Inflammatory macrophage treated with lipopolysaccharide for 1 hour (primary cell): Measurements from ENCODE around the gene ALLC.

Source experiments
- DNase-seq, 2 donors: peaks; one replicate each; pipeline ENCODE4 v3.0.0-alpha.2; 2020 to 2022

ALLC gene

DNA sequence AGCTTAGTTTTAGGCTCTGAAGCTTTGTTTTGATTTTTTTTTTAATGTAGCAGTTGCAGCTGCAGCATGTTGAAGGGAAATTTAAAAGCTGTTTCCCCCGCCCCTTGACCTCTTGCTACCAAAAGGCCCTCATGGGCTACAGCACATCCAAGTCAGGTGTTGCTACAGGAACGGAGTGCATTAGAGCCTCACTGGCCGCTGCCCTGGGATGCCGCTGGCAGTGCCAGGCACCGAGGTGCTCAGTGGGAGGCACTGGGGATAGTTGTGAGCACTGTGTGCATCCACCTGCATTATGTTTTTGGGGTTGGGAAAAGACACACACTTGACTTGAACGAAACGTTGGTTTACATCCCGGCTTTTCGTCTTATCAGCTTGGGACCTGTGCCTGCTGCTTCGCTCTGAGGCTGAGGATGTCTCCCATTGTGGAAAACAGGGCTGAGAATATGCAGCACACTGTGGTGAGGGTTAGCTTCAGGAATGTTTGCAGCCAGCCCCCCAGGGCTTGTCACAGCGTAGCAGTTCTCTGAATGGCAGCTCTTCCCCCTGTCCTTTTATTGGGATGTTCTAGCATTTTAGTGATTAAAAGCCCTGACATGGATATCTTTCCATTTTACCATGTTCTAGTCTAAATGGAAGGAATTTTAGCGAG is 69.5 kb downstream of the ALLC start:
- no peak for DNase-seq

DNA sequence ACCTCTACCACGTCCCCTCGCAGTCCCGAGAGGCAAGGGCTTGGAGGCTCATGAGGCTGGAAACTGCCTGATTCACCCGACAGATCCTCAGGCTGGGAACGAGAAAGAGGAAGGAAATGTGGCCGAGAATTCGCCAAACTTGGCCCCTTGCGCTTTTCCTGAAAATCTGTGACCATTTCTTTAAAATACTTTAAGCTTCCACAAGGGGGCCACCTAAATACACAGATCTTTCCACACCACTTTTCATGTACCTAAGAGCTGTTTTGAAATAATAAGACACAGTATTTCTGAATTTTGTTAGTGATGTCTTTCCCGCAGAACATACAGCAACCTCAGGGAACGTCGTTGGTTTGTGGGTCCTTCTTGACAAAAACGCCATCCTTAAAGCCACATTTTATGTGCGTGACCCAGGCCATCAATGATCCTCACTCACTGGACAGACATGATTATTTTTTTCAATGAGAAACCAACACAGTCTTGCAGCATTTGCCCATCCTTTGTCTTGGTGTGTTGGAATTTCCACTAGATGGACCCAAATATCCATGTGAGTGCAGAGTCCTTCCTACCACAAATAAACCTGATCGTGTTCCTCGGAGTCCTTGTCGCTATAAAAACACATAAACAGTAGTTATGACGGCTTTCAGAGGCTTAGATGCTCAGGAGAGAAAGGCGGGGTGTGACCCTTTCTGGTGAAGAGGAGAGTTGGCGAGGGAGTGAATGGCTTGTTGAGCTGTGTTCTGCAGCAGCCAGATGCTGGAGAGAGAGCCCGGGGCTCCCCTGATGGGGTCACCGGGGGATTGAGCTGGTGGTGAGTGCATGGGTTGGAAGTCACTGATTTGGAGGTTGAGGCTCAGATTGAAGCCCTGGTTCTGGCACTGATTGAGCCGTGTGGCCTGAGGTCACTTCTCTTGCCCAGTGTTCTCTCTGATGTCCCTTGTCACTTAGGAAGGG is 70.4 kb downstream of the ALLC start:
- peak; percentile 21 to 56 for DNase-seq

DNA sequence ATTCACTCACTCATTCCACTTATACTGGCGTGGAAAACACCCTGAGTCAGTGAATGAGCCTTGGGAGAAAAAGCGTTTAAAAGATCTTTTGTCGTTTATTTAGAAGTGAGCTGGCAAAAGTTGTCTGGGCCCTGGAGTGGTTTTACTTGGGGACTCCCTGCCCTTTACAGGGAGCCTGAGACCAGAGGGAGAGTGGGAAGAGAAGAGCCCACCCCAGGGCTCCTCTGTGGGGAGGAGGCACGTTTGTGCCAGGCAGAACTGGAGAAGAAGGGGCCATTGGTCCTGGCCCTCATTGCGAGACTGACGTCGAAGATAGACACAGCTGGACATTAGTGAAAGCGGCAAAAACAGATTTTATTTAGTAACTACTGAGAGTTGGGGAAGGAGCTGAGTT is 71.1 kb downstream of the ALLC start:
- no peak for DNase-seq

DNA sequence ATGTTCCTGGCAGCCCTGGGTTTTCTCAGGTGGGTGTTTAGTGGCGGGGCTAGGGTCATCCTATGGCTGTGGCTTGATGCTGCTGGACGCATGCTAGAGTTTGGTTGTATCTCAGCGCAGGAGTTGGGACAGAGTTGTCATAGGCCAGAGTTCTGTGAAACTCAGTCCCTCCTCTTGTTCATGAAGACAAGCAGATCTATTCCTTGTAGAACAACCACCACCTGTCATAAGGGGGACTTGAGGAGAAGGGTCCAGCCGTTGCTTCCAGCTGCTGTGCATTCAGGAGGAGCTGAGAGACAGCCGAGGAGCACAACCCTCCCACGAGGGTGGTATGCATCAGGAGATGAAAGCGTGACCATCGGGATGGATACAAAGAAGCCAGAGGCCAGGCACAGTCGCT is 71.8 kb downstream of the ALLC start:
- DNase-seq: no peak

DNA sequence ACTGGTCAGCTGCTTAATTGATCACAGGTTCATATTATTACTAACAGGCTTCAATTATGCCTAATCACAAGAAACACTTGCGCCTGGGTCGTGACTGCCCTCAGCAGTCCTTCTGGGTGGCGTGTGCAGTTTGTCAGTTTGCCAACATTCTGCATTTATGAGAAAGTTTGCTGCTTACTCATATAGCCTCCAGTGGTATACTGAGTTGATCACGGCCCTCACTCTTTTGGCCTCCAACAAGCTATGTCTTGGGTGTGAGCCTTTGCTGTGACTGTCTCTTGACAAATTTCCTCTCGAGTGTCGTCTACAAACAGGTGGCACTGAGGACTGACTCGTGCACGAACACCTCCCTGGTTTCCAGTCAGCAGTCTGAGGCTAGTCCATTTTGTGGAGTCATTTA is 72.6 kb downstream of the ALLC start:
- DNase-seq: no peak

DNA sequence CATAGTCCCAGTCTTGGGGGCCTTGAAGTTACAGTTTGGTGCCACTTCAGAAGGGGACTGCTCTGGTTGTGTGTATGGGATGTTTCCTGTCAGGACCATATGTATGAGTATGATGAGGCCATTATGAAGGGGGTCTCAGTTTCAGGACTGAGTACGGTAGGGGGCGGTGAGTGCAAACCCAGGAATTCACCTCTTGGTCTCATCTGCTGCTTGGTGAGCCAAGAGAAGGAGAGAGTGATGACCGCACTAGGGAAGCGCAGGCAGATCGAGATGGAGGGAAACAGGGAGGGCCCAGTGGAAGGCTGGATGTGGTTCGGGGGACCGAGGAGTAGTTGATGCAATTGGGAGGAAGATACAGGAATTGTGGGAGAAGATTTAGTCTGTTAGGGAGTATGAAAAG is 73.8 kb downstream of the ALLC start:
- DNase-seq: no peak

DNA sequence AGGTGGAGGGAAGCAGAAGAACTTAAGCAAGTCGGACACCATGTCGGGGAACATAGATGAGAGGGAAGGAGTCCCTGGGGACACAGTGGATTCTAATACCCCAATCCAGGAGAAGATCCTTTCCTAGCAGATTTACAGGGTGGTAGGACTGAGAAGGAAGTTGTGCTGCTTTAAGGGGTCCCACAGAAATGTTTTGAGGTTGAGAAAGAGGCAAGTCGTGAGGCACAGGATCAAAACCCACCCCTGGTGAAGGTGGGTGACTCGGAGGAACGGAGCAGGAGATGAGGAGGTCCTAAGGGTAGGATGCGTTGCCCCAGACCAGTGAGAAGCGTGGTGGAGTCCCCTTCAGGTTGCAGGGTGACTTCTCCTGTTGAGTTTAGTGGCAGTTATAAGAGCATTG is 78.1 kb downstream of the ALLC start:
- DNase-seq: no peak

DNA sequence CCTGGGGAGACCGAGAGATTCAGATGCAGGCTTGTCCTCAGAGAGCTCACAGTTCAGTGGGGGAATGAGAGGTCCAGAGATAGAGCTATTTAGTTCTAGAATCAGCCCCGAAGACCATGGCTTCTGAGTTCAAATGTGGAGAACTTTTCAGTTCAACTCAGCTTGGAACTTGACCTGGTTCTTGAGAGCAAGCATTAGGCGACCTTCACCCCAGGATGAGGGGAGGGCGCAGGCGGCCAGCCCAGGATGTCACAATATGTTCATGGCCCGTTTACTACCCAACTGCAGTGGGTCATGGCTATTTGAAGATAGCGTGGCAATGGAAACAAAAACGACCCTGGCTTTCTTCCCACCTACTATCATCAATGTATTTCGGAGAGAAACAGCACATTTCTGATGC is 79.1 kb downstream of the ALLC start:
- DNase-seq: no peak

DNA sequence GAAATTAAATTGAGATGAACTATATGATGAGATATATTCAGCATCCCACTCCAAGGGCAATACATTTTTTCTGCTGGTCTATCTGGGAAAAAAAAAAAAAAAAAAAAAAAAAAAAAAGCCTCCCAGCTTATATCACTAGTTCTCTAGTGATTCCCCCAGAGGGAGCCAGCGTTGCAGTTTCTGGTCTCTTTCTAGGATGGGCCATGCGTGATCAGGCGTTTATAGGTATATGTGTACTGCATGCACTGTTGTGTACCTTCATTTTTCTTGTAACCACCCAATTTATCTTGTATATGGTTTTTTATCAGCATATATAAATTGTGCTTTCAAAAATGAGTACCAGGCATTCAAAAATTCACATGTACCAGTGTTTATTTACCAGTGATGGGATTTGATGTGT is 80.5 kb downstream of the ALLC start:
- DNase-seq: no peak

DNA sequence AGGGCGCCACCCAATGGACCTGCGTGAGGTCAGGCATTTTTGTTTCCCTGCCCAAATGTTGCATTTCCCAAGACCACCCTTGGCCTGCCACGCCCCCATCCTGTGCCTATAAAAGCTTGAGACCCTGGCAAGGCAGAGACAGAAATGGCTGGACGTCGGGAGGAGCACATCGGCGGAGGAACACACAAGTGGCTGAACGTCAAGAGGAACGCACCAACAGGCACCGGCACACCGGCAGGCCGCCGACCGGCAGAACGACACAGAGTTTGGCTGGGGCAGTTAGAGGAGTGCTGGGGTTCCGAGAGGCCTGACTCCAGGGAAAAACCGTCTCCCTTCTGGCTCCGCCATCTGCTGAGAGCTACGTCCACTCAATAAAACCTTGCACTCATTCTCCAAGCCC is 81.3 kb downstream of the ALLC start:
- DNase-seq: no peak

DNA sequence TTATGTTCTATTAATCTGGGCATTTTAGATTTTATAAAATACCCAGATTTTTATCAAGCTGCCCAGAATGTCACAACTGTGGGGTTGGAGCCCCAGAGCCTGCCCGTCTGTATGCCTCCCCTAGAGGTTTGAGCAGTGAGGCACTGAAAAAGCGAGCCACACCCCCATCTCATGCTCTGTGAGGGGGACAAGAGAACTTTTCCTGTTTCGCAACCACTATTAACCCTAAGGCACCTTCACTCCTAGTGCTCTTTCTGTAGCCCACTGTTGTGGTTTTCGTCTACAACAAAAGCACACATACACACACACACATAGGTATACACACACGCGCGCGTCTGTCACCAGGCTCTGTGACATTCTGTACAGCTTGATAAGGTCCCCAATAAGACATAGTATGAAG is 83.4 kb downstream of the ALLC start:
- DNase-seq: no peak

DNA sequence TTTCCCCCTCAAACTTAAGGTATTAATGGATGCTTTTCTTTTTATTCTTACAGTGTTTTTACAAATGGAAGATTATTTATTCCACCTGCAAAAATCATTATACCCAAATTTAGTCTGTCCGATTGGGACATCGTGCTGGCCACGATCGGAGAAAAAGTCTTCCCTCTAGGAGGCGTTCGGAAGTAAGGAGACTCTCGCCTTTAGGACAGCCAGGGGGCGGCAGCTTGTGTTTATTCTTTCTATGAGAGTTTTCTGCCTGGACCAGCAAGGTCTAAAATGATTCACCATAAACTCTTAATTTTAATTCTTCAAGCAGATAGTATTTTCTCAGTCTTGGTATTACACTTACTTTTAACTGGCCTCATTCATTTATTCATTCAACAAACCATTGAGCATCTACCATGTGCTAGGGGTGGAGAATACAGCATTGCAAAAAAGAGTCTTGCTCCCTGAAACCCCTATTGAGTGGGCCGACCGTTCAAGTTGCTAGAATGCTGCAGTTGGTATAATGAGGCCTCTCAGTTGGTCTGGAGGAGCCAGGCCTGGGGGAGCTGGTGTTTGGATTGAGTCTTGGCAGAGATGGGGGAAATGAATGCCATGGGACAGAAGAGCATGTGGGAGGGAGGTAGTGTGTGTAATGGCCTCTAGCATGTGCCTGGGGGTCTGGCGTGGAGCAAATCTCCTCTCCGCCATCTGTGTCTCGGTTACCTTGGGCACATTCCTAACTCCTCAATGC is 84.0 kb downstream of the ALLC start:
- DNase-seq: no peak

DNA sequence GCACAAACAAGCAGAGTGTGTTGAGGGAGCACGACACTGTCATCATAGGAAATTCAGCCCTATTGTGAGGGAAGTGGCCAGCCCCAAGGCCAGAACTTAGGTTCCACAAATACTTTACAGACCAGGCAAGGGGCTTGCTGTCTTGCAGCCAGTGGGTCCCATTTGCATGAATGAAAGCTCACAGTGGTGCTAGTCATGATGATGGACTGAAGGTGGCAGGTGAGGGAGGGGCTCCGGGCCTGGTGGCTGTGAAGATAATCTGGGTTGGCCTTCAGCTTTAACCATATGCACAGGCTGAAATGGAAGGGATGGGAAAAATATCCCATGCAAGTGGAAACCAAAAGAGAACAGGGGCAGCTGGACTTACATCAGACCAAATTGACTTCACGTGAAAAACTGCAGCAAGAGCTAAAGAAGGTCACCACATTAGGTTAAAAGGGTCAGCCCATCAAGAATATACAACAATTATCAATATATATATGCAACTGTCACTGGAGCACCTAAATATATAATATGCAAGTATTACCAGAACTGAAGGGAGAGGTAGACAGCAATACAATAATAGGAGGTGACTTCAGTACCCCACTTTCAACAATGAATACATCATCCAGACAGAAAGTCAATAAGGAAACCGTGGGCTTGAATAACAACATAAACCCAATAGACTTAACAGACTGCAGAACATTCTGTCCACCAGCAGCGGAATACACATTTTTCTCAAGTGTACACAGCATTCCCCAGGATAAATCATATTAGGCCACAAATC is 84.9 kb downstream of the ALLC start:
- DNase-seq: no peak

DNA sequence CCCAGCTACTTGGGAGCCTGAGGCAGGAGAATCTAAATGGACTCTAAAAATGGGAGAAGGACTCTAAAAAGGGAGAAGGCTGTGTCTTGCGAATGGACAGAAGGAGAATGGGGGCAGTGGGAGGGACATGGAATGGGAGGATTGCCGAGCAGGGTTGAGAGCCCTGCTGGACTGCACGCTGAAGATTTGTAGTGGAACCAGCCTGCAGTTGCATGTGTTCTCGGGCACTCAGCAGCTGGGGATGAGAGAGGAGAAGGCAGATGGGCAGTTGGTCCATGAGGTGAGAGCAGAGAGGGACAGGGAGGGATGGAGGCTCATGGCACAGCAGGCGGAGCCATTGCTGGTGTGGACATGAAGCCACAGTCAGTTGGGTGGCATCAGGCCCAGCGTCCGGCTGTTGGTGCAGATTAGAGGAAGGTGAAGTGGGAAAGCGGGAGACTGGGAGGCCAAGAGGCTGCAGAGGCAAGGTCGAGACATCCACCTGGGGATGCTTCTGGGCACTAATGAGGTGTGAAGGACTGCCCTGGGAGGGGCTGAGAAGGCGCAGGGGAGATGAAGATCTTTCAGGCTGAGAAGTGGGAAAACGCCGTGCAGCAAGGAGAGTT is 86.1 kb downstream of the ALLC start:
- no peak for DNase-seq

DNA sequence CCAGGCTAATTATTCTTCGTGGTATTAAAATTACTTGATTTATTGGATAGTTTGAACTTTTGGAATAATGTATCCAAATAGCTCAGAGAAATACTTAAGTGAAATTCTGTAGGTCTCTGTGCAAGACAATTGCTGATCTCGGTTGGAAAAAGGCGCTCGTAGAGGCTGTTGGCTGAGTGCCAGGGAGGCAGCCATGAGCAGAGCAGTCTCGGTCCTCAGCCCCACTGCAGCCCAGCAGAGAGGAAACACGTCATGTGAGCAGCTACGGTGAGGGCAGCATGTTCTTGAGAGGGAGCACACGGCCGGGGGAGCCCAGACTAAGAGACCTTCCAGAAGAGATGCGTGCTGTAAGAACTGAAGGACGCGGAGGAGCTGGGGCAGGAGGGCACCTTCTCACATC is 87.9 kb downstream of the ALLC start:
- DNase-seq: no peak

DNA sequence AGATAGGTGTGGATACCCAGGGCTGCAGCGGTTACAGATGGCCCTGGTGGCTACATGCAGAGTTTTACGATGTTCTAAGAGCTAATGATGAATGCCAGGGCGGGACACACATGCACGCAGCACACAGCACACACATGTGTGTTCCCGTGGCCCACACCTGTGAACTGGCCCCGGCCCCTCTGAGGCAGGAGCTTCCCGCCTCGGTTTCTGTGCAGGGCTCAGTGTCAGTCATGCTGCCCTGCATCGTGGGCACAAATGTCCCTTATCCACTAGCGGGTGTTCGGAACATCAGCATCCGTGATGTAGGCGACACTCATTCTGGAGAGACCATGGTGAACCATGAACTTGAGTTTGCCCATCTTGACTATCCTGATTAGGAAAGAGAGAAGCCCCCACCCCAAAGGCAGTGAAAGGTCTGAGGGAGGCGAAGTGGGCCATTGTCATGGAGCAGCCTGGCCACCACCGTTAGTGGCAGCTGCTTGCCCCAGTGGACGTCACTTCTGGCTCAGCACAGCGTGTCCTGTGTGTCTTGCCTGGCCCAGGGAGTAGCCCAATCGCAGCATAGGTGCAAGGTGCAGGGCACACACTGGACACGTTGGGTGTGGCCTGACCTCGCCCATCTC is 89.1 kb downstream of the ALLC start:
- no peak for DNase-seq

DNA sequence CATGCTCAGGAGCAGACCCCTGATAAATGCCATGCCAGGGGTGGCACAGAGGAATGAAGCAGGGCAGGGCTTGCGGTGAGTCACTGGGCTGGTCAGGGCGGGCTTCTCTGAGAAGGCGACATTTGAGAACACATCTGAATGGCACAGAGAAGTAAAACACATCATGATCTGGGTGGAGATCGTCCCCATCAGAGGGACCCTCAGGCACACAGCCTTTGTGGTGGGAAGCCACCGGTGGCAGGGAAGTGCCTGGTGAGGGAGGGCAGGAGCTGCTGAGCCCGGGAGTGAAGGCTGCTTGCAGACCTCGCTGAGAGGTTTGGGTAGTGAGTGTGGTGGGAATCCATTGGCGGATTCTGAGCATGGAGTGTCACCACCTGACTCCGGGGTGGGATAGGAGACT is 89.8 kb downstream of the ALLC start:
- DNase-seq: no peak

DNA sequence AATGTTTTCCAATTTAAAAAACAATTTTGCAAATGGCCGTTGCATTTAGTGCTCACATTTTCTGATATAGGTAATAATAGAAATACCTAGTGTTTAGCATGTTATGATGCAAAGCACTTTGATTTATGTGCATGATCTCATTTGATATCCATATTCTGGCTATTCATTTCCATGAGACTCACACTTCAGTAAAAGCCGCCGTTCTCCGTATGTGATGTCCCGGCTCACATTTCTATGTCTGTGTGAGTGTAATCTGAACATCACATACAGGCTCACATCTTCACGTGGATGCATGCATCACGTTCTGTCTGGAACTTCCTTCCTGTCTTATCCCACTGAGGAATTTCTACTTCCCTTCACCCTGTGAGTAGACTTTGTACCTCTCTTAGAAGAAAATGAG is 91.2 kb downstream of the ALLC start:
- DNase-seq: no peak

DNA sequence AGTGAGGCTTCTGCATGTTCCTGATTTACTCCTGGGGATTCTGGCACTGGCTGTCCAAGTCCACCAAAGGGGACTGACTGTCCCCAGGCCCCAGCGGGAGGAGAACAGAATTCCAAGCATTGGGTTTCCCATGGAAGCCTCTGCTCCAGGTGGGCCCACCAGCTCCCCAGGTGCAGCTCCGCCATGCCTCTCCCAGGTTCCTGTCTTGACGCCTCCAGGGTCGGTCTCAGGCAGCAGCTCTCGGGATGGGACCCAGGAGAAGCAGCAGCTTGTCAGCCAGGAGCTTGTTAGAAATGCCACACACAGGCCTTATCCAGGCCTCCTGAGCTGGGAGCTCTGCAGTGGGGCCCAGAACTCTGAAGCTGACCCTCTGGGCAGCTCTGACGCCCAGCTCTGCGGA is 93.3 kb downstream of the ALLC start:
- no peak for DNase-seq

DNA sequence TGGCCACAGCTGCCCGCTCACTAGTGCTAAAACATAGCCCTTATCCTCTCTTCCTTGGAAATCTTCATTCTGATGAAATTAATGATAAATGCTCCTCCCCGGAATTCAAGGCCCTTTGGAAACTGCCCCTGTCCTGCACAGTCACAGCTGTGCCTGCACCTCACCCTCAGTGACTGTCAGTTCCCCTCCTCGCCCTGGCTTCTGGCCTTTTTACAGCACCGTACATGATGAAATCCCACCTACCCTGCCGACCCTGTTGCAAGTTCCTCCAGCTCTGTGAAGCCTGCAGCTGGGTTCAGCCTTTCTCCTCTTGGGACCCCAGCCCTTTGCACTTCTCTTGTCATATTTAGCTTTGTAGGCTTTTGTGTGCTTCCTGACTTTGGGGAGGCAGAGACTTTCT is 93.8 kb downstream of the ALLC start:
- no peak for DNase-seq
